HG03280 (cell line): ENCODE data around the gene ATP11C.
"Not testable (repeated sequence)": the region's sequence is repeated elsewhere in the genome, so short reads cannot be mapped to it uniquely, and the experiment has no call there.

Experiments
- ATAC-seq: cut with Tn5 transposase; IDR thresholded peaks from one replicate; pipeline ENCODE4 v1.9.1; 2021; ENCODE audit warnings: mild to moderate bottlenecking, moderate library complexity; ENCODE audit not compliant: unreplicated experiment

ATP11C gene

DNA sequence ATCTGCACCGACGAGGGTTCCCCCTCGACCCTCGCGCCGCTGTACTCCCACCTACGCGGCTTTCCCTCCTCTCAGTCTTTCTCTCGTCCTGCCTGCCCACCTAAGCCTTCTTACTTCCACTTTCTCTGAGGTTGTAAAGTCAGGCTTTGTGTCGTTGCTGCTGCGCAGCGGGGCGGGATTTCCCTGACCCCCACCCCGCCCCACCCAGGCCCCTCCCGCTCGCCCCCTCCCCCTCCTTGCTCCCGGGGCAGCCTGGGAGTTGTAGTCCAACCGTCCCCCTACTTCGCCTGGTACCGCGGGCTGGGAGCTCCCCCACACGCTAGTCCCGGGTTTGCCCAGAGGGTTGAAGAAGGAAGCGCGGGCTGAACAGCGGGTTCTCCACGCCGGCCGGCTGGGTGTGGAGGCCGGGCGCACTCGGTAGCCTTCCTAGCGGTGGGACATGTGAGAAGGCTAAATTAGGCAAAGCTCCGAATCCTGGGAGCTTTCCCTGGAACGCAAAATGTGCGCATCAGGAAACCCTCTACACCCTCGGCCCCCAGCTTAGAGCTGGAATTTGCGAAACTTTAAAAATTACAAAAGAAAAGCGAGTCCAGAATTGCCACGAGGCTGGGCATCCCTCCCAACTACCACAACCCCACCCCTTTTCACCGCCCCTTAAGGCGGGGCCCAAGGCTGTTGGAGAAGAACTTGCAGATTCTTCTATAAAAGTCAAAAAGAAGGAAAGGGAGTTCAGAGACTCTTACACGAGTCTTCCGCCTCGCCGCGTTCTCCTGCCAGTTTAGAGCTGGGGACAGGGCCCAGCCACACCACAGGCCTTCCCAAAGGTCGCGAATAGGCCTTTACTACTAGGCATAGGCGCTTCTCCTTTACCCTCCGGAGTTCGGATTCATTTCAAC, at the start of gene ATP11C:
ATP11C (minus strand) TSS at position 153 of the 896 bp plus-strand sequence. CDS start 1,011 bp downstream, outside the sequence.
- ATAC-seq, result peak; percentile 73

DNA sequence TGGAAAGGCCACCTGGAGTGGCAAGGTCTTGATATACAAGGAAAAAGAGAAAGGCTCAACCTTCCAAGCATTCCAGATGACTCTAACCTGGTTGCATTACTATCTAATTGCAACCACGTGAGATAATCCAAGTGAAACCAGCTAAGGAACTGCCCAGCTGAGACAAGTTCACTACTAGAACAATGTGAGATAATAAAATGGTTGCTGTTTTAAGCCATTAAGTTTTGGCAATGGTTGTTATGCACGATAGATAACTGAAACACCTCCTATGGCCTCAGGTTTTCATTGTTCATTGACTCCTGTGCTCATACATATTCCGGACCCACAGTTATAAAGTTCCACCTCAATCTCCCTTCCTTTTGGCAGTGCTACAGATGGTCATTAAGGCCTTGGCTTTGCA, 41.6 kb upstream of the ATP11C start:
- no peak for ATAC-seq

DNA sequence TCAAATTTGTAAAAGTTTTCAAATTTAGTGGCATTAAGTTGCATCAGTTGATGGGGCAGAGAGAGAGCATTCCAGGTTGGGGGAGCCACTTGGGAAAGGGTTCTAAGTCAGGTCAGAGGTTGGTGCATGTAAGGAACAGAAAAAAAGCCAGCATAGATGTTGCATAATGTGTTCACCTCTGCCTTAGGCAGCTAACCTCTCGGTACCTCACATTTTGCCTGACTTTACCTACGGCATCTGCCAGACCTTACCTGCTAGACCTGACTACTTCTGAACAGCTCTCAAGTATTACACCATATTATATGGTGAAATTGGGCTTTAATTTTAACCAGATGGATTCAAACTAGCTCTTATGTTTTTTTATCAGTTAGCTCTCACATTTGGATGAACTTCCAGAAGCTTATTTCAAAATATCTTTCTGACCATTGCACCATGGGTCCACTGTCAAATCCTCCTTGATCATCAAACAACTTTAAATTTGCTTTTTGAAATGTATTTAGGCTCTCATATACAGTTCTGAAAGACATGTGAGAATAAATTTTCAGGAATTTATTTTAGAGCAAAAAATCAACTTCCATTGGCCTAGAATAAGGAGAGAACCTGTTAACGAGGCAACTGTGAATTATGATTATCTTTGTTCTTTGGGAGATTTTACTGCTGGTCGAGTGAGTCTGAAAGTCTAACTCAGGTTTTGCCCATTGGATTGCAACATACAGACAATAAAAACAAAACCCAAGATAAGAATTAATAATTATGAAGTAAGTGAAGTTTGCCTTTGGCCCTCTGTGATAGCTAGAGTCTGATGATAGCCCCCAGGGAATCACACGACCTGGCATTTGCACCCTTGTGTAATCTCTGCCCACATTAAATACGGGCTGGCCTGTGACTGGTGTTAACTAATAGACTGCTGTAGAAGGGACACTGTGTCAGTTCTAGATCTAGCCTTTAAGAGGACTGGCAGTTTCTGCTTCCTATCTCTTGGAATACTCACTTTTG, 40.1 kb upstream of the ATP11C start:
- ATAC-seq, result no peak

DNA sequence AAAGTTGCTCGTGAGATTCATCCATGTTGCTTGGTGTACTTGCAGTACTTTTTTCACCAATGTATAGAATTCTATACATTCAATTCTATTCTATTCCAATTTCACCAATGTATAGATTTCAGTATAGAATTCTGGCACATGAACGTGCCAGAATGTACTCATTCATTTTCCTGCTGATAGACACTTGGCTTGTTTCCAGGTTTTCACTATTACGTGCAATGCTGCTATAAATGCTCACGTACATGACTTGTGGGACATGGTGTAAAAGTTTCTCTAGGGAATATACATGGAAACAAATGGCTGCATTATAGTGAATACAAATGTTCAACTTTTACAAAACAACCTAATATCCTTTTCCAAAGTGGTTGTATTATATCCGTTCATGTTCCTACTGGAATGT, 39.3 kb upstream of the ATP11C start:
- no peak for ATAC-seq

DNA sequence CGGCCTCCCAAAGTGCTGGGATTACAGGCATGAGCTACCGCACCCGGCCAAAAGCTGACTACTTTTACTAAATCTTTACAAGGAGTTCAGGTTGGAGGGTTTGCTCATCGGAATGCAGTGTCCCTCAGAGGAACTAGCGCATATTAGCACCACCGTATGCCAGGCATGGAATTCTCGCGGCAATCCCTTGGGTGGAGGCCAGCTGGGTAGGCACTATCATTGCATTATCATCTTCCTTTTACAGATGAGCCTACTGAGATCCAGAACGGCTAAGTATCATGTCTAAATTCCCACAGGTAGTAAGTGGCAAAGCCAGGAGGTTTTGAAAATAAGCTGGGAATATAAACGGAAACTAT, 38.5 kb upstream of the ATP11C start:
- no peak for ATAC-seq

DNA sequence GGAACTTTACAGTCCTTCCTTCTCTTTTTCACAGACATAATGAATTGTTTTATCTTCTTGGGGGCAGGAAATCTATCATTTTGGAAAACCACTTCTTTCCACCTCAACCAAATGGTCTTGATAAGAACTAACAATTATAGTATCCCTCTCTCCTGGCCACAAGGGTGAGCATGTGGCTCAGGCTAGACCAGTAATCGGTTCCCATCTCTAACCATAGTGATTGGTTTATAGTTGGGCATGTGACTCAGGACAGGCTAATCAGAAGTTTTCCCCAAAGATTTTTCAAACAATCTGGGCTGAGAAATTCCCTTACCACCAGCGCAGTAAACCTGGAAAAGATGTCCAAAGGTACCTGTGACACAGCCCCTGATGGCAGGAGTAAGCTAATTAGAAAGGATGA, 36.4 kb upstream of the ATP11C start:
- ATAC-seq, result no peak

DNA sequence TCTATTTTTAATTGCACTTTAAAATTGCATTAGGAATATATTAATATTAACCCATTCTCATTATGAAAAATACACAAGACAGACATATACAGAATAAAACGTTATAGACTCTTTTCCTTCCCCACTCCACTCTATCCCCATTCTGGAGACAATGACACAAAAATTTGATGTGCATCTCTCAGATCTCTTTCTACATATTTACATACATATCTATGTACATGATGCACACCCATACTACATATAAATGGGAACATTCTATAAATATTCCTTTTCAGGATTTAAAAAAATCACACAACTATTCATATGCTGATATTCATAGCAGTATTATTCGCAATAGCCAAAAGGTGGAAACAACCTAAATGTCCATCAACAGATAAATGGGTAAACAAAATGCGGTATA, 34.9 kb upstream of the ATP11C start:
- ATAC-seq, result no peak

DNA sequence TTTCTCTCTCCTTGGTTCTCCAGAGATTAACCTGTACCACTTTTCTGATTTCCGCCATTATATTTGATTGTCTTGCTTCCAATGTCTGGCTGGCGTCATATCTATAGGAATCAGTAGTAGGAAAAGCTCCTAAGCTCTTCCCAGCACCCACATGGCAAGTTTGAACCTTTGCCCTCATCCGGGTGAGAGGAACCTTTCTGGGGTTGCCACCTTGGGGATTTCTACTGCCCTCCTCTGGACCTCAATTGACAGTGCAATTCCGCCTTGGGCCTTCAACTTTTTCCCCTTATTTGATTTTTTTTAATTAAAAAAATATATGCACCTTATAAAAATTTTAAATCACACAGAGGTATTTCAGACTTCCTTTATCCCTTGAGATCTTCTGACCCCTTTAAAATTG, 34.4 kb upstream of the ATP11C start:
- no peak for ATAC-seq

DNA sequence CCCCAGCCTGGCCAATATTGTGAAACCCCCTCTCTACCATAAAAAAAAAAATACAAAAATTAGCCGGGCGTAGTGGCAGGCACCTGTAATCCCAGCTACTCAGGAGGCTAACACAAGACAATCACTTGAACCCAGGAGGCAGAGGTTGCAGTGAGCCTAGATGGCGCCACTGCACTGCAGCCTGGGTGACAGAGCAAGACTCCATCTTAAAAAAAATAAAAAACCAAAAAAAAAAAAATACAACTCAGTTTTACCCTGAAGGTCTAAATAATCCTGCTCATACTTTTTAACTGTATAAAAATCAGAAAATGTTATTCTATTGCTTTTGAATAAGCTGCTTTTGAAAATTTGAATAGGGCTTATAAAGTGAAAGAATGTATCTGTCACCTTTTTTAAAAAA, 33.3 kb upstream of the ATP11C start:
- not testable (repeated sequence) for ATAC-seq

DNA sequence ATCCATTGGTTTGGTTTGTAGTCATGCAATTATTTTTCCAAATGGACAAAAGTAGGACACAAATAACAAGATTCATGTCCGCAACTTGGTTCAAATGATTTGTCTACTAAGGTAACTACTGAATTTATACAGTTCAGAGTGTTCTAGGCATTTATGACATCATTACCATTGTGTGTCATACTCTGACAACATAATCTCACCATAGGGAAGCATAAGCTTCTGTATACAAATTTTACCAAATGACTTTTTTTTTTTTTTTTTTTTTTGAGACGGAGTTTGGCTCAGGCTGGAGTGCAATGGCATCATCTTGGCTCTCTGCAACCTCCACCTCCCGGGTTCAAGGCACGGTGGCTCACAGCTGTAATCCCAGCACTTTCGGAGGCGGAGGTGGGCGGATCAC, 32.6 kb upstream of the ATP11C start, which contains the start of gene CXorf66:
CXorf66 (minus strand) TSS at position 101 of the 400 bp plus-strand sequence; CDS start at position 76, 25 bp downstream.
- no peak for ATAC-seq

DNA sequence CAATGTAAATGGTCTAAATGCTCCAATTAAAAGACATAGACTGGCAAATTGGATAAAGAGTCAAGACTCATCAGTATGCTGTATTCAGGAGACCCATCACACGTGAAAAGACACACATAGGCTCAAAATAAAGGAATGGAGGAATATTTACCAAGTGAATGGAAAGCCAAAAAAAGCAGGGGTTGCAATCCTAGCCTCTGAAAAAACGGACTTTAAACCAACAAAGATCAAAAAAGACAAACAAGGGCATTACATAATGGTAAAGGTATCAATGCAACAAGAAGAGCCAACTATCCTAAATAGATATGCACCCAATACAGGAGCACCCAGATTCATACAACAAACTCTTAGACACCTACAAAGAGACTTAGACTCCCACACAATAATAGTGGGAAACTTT, 28.2 kb upstream of the ATP11C start:
- not testable (repeated sequence) for ATAC-seq

DNA sequence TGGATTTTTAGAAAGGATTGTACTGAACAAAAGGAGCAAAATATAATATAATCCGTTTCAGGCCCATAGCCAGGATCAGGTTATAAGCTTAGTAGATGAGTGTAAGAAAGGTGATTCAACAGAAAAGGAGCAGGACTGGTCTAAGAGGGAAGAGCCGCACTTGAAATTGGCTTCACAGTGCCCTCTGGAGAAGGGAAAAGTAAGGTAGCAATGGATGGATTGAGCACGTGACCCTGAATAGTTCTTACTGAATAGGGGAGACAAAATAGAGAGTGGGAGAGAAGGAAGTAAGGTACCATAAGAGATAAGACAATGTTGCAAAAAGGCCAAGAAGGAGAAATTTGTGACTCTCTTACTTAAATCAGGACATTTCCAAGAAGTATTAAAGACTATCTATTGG, 16.9 kb upstream of the ATP11C start:
- ATAC-seq, result no peak

DNA sequence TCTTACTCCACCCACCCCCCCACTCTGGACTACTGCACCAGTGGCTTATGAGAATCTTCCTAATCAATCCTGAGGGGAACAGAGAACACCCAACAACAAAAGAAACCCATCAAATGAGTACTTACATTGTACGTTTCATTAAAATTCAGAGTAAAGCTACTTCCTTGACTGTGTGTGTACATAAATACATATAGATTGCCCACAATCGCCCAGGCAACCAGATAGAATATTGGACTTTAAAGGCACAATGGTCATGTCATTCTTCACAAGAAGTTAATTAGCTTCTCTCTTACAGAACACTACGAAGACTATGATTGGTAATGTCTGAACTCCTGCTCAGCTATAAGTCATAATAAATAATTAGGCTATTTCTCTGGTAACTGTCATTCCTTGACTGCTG, 12.2 kb upstream of the ATP11C start:
- no peak for ATAC-seq

DNA sequence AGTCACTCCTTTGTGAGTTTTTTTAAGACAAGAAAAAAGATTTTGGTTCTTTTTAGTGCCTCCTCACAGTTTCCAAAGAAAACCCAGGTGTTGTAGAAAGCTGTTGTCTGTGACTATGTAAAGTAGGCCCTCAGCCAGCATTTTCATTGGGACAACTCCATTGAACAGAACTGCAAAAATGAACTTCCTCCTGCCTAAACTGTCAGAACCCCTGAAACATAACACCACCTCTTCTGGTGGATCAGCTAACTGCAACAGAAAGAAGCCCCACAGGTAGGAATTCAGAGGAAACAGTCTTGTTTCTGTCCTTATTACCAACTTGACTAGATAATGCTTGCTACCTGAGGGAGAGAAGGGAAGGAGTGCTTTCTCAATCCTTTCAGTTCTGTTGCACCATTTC, 3.4 kb upstream of the ATP11C start:
- ATAC-seq, result no peak

DNA sequence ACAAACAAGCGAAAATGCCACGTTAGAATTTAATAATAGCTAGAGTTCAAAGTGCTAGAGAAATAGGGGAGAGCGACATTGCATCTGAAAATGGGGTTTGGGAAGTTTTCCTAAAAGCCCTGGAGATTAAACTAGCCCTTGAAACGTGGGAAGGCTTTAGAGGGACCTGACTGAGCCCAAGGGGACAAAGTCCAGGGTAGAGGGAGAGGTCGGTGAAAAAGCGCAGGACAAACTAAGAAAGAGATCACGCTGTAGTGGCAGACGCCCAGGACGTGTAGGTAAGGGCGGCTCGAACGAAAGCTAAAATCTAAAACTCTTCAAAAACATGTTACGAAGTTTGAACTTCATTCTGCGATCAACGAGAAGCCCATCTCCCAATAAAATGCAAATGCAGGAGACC, 1.1 kb upstream of the ATP11C start:
- ATAC-seq, result no peak

DNA sequence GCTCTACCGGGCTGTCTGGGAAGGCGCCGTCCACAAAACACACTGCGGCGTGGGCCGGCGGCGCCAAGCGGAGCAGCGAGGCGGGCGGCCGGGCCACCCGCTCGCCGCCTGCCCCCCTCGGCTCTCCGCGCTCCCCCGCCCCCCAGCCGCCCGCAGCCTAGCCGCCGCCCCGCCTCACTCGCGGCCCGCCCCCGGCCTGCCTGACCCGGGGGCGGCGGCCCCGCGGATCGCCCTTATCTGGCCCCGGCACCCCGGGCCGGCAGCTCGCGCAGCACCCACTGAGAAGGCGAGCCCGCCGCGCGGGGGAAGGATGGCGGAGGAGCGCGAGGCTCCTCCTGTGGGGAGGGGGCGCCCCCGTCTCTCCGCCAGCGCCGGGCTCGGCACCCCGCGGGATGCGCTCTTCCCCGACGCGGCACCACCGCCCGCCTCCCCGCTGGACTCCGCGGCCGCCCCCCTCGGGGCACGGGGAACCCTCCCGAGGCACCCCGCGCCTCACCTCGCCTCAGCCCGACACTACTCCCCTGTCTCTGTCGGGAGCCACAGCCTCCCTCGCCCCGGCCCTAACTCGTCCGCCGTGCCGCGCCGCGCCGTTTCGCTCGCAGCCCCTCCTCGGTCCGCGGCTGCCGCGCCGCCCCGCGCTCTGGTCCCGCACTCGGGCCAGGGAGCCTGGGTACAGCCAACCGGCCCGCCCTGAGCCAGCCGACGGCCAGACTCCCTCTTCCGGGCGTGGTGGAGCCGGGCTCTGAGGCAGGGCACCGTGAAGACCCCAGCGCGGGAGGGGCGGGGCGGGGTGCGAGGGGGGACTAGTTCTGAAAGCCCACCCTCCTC, 566 bp downstream of the ATP11C start:
- peak; percentile 41 for ATAC-seq

DNA sequence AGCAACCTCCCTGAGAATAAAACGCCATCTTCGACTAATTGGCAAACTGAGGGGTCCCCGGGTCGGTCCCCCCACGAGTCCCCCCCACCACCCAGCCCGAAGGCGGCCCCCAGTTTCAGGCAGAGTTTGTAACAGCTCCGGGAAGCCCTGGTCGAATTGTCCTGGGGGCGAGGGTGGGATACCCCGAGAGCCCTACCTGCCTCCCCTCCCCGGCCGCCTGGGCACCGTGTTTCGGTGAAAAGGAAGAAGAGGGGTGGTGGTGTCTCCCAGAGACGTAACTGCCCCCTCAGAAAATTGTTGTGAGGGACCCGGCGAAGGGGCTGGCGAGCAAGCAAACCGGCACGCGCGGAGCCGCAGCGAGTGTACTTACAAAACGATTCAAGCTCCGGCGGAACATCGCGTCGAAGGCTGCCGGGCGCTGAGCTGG, 1.2 kb downstream of the ATP11C start:
- ATAC-seq, result no peak

DNA sequence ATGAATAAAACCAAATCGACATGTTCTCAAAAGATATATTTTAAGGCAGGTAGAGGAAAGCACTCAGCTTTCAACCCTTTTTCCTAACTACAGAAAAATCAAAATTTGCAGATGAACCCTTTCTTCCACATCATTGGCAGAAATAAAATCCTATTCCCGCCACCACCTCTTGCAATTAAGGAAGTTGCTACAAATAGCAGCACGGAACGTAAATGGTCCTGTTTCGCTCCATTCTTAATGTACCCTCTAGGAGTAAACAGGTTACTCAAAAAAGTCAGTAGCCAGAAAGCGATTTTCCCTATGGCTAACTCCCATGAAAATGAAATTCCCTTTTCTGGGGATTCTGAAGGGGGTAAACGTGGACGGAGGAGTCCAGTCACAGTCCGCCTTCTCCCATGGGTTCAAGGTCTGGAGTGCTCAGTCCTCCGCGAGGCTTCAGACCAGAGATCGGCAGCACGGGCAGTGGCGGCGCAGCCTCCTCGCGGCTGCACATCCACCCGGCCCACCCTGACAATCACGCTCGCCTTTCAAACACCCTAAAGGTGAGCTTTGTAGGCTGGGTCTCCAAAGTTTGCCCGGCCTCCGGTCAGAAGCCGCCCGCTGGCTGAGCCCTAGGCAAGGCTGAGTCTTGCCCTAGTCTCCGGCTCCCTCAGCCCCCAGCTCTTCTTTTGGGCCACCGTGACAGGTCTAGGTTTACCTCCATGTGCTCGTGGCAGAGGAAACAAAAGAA, 1.8 kb downstream of the ATP11C start:
- no peak for ATAC-seq

DNA sequence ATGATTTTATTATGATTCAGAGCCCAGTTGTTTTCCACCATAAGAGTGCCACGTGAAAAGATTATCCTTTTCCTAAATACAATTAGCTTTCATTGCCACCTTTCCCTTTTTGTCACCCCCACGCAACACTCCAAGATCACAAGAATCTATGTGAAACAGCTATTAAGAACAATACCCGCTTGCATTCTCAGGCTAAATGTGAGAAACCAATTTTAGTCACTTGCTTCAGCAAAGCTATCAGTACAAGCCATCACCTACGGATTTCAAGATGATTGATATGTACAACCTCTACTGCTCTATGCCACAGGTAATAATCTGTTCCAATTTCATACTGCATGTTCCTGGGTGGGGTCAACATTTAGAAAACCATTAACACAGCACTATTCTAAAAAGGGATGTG, 2.5 kb downstream of the ATP11C start:
- ATAC-seq, result no peak

DNA sequence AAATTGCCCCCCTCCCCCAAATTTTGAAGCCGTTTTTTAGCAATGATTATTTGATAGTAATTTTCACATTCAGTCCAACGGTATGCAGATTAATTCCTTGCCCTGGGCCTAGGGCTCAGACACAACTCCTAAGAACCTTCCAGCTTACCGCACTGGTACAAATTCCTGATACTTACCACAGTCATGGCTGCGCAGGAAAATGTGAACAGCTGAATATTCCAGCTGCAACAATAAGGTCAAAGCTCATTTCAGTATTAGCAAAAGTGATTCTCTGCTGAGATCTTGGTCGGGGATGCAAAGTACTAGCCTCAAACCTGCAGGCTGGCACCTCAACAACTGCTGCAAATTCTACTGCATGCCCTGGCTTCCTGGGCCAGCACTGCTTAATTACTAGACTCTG, 3.0 kb downstream of the ATP11C start:
- no peak for ATAC-seq
